Measurements from ENCODE around the gene MRAS.

The MRAS gene

GRCh38 chr3:138440596-138440995 lies 92.2 kb downstream of the MRAS start:
- no peak for TF ChIP-seq CTCF (IDR thresholded peaks at IDR 0.05; ENCODE audit: low read depth, low read length)

GRCh38 chr3:138441256-138441655 lies 92.9 kb downstream of the MRAS start:
- TF ChIP-seq CTCF (IDR thresholded peaks at IDR 0.05; ENCODE audit: low read depth, low read length): no peak

More at GRCh38 chr3:138440596-138440995, 92.2 kb downstream of the MRAS start:
- no peak overlapping the region for H3K4me3 ChIP-seq (ENCODE audit: low read depth, low read length)

GRCh38 chr3:138441742-138442141 lies 93.4 kb downstream of the MRAS start:
- no peak for TF ChIP-seq CTCF (IDR thresholded peaks at IDR 0.05; ENCODE audit: low read depth, low read length)
- no peak overlapping the region for H3K4me3 ChIP-seq (ENCODE audit: low read depth, low read length)

More at GRCh38 chr3:138441256-138441655, 92.9 kb downstream of the MRAS start:
- H3K4me3 ChIP-seq (ENCODE audit: low read depth, low read length): no peak overlapping the region

- no peak overlapping the region for H3K4me3 ChIP-seq (ENCODE audit: low read depth, low read length)
- no peak for TF ChIP-seq CTCF (IDR thresholded peaks at IDR 0.05; ENCODE audit: low read depth, low read length)
Observed at GRCh38 chr3:138442433-138442832, 94.1 kb downstream of the MRAS start.

GRCh38 chr3:138443091-138443490 lies 94.7 kb downstream of the MRAS start:
- H3K4me3 ChIP-seq (ENCODE audit: low read depth, low read length): no peak overlapping the region
- TF ChIP-seq CTCF (IDR thresholded peaks at IDR 0.05; ENCODE audit: low read depth, low read length): no peak

- H3K4me3 ChIP-seq (ENCODE audit: low read depth, low read length): no peak overlapping the region
- no peak for TF ChIP-seq CTCF (IDR thresholded peaks at IDR 0.05; ENCODE audit: low read depth, low read length)
Observed at GRCh38 chr3:138443521-138444503, 95.4 kb downstream of the MRAS start.

GRCh38 chr3:138445236-138445635 lies 96.9 kb downstream of the MRAS start:
- TF ChIP-seq CTCF (IDR thresholded peaks at IDR 0.05; ENCODE audit: low read depth, low read length): no peak
- no peak overlapping the region for H3K4me3 ChIP-seq (ENCODE audit: low read depth, low read length)
